Activated CD8-positive, alpha-beta memory T cell treated with anti-CD3 and anti-CD28 coated beads for 36 hours (primary cell): Measurements from ENCODE around the gene RGS19. TPM values are rescaled to one million over a fixed set of nuclear protein-coding genes. Genes with fewer than 3 reads are reported as not detected.

ENCODE experiments used
- CTCF ChIA-PET: fragments of 350-600 bp; sonication (Branson Sonifier 250); formaldehyde crosslinking; loops from one replicate; lab custom pipeline; 2021; ENCODE audit warnings: antibody characterized with exemption; lab: Charles Lee
- POLR2A ChIA-PET: fragments of 350-600 bp; sonication (Branson Sonifier 250); formaldehyde crosslinking; loops from one replicate; lab custom pipeline; 2021; ENCODE audit warnings: antibody characterized with exemption; lab: Charles Lee
- total RNA-seq, 2 experiments: library from RNA; stranded (reverse); gene quantifications; one replicate each; pipeline ENCODE4 v1.2.3, GENCODE V29; 2021

Gene RGS19
- total RNA-seq, 2 experiments from 2014 or later: 37.8 to 42.2 TPM

GRCh38 chr20:64110411-64111068 is 31.2 kb upstream of the RGS19 start:
- CTCF ChIA-PET: no interaction called here

DNA sequence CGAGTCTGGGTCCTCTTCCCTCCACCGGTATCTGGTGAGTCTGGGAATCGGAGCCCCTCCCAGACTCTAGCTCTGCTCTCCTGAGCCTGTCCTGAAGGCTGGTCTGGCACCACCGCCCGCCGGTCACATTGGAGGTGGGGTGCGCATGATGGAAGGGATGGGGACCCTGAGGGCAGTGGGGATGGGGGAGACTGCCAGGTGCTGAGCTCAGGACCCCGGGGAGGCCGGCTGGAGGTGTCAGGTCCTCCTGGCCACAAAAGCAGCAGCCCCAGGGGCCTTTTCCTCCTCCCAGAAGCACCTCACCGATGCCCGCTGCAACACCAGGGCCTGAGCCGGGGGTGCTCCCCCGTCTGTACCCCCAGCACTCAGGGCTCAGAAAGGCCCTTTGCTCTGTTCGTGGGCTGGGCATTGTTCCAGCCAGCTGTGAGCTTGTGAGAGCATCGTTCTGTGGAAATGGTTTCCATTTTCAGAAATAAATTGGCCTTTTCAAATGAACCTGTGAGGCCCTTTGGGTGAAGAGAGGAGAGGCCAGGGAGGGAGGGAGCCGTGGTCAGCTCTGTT is 30.6 kb upstream of the RGS19 start:
- ChIA-PET CTCF (interaction anchor here (0.9 kb wide), 1 partner anchor 10 kb away, joined by 3 read pairs; no protein-coding TSS in a partner anchor), POLR2A (no interaction called here)

More at GRCh38 chr20:64110411-64111068, 31.2 kb upstream of the RGS19 start:
- POLR2A ChIA-PET: no interaction called here

- ChIA-PET POLR2A (no interaction called here), CTCF (interaction anchor here (0.9 to 1.0 kb wide), 2 partner anchors 9 to 11 kb away, joined by 3 to 4 read pairs; no protein-coding TSS in a partner anchor)
Observed at GRCh38 chr20:64108731-64109681, 29.7 kb upstream of the RGS19 start.

GRCh38 chr20:64107736-64108457 is 28.6 kb upstream of the RGS19 start:
- ChIA-PET CTCF (interaction anchor here (1.0 kb wide), 2 partner anchors 8 to 12 kb away, joined by 4 to 6 read pairs; no protein-coding TSS in a partner anchor), POLR2A (no interaction called here)

GRCh38 chr20:64106981-64107735 is 27.8 kb upstream of the RGS19 start, which contains the start of gene NPBWR2:
Gene NPBWR2 (minus strand): TSS chr20:64107565. CDS start chr20:64106831, 734 bp downstream.
- ChIA-PET POLR2A (interaction anchor here (0.8 kb wide), 1 partner anchor 405 kb away, joined by 3 read pairs; no protein-coding TSS in a partner anchor), CTCF (interaction anchor here (1.0 to 1.3 kb wide), 3 partner anchors 13 to 69 kb away, joined by 3 to 6 read pairs (median 3); no protein-coding TSS in a partner anchor)

DNA sequence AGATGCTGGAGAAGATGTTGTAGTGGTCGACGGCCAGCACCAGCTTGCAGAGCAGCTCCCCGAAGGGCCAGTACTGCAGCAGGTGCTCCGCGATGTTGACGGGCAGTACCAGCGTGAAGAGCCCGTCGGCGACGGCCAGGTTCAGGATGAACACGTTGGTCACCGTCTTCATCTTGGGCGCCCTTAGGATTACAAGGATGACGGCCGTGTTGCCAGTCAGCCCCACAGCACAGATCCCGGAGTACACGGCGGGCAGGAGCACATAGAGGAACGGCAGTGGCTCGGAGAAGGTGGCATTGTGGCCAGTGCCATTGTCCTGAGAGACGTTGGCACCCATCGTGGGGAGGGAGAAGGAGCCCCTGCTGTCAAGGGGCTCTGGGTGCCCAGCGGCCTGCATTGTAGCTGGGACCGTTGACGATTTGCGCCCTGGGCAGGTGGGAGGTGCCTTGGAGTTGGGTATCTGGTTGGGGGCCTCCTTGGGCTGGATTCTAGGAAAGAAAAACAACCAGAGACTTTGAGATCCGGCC is 27.2 kb upstream of the RGS19 start:
- ChIA-PET CTCF (interaction anchor here (1.0 to 1.3 kb wide), 2 partner anchors 23 to 68 kb away, joined by 3 read pairs; no protein-coding TSS in a partner anchor), POLR2A (interaction anchor here (0.8 kb wide), 1 partner anchor 404 kb away, joined by 3 read pairs; no protein-coding TSS in a partner anchor)

DNA sequence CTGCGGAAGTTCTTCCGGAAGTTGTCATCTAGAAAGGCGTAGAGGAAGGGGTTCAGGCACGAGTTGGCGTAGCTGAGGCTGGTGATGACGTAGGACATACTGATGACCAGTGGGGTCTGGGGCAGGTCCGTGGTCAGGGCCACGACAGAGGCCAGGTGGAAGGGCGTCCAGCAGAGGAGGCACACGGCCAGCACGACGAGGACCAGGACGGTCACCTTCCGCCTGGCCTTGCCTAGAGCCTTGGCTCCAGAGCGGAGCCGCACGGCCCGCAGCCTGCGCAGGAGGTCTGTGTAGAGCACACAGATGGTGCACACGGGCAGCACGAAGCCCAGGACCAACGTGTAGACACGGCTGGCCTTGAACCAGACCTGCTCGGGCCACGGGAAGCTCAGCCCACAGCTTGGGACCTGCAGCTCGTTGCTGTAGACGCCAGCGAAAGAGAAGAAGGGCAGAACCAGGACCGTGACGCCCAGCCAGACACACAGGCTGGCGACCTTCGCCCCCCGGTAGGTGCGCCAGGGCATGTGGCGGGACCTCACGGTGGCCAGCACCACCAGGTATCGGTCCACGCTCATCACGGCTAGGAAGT is 26.6 kb upstream of the RGS19 start:
- ChIA-PET CTCF (interaction anchor here (1.0 to 1.3 kb wide), 2 partner anchors 22 to 68 kb away, joined by 3 read pairs; no protein-coding TSS in a partner anchor), POLR2A (no interaction called here)

DNA sequence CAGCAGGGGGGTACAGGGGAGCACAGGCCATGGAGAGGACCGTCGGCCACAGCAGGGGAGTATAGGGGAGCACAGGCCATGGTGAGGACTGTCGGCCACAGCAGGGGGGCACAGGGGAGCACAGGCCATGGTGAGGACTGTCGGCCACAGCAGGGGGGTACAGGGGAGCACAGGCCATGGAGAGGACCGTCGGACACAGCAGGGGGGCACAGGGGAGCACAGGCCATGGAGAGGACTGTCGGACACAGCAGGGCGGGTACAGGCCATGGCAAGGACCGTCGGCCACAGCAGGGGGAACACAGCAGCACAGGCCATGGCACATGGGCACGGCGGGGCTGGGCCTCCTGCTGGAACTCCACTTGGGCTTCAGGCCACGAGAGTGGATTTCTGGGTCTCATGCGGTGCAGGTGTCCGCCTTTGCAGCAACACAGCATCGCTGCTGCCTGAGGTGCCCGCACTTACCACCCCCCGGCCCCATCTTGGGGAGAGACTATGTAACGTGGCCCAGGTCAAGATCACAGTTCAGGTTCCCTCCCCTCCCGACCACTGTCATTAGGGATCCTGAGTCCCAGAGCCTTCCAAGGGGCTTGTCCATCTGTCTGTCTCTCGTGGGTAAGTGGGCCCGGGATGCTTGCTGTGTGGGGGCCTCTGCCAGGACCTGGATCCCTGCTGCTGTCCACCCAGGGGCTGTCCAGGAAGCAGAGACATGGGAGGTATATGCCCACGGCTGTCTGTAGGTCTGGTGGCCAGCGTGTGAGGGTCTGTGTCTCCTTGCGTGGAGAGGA is 25.5 kb upstream of the RGS19 start:
- ChIA-PET POLR2A (no interaction called here), CTCF (no interaction called here)

DNA sequence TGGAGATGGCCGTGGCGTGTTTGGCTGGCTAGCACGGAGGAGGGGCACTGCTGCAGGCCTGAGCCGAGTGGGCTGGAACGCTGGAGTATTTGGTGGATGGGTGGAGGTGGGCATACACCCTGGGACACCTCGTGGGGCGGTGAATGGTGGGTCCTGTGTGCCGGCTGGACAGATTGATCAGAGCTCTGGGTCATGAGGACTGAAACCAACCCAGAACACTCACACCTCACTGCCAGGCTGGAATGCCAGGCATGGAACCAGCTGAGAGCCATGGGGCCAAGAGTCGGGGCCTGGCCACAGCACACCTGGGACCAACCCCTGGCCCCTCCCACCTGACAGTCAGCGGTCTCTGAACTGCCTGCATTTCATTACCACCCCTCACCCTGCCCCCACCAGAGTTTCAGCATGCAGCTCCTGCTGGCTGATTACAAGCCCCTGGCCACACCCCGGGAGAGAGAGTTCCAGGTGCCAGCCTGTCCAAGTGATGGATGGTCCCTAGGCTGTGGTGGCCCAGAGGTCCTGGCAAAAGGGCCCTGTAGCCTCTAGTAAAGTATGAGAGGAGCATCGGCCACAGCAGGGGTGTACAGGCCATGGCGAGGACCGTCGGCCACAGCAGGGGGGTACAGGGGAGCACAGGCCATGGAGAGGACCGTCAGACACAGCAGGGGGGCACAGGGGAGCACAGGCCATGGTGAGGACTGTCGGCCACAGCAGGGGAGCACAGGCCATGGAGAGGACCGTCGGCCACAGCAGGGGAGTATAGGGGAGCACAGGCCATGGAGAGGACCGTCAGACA is 24.8 kb upstream of the RGS19 start:
- ChIA-PET POLR2A (no interaction called here), CTCF (no interaction called here)

DNA sequence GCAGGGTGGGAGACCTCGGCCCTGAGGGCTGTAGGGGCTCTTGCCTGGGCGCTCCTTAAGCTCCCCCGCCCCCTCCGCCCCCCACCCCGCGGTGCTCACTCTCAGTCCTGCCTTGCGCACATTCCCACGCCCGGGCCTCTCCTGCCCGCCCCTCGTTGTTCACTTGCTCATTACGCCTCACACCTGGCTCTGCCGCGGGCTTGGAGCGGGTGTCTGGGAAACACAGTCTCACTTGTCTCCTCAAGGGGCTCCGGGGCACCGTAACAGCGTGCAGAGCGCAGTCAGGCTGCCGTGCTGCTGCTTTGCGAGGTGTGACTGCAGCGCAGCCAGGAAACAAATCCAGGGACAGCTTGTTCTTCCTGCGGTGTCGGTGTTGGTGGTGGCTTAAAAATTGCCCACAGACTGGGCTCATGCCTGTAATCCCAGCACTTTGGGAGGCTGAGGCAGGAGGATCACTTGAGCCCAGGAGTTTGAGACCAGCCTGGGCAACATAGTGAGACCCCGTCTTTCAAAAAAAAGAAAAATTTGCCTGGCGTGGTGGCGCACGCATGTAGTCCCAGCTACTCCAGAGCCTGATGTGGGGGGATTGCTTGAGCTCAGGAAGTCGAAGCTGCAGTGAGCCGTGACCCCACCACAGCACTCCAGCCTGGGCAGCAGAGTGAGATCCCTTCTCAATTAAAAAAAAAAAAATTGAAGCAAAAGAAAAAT is 23.5 kb upstream of the RGS19 start:
- POLR2A ChIA-PET: interaction anchor here (0.7 kb wide), 1 partner anchor 135 kb away, joined by 3 read pairs; no protein-coding TSS in a partner anchor

GRCh38 chr20:64101731-64102621 is 22.7 kb upstream of the RGS19 start:
- CTCF ChIA-PET: interaction anchor here (0.7 to 4.9 kb wide), 10 partner anchors 12 to 564 kb away, joined by 3 to 27 read pairs (median 4); partner anchors contain the start of genes LKAAEAR1, OPRL1 and RGS19
- POLR2A ChIA-PET: no interaction called here

More for the DNA sequence above, 23.5 kb upstream of the RGS19 start:
- CTCF ChIA-PET: interaction anchor here (0.8 to 4.9 kb wide), 6 partner anchors 13 to 565 kb away, joined by 3 to 27 read pairs (median 4); partner anchors contain the start of gene LKAAEAR1

DNA sequence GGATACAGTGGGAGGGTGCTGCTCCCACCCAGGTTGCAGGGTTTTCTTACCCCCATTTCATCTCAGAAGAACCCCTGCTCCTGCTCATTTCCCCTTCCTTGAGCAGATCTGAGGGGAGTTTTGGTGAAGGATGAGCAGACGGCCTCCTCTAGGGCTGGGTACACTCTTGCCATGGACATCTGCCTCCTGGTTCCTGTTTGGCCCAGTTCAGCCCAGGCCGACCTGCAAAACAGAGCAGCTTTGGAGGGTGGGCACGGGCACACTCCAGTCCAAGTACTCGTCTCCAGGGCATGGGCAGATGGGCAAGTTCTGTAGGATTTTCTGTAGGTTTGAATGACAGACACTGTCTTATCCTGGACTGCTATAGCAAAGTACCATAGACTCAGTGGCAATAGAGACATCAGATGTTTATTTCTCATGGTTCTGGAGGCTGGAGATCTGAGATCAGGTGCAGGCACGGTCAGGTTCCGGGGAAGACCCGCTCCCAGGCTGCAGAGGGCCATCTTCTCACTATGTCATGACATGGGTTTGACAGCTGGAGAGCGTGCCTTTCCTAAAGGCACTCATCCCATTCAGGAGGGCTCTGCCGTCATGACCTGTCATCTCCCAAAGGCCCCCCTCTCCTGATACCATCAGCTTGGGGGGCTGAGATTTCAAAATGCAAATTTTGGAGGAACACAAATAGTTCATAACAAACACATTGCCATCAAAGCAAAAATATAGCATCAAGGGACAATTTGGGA is 21.8 kb upstream of the RGS19 start:
- CTCF ChIA-PET: interaction anchor here (0.7 to 4.9 kb wide), 5 partner anchors 16 to 21 kb away, joined by 3 to 27 read pairs (median 3); partner anchors contain the start of genes OPRL1 and RGS19
- POLR2A ChIA-PET: no interaction called here

- CTCF ChIA-PET: interaction anchor here (4.9 kb wide), 1 partner anchor 20 kb away, joined by 27 read pairs; no protein-coding TSS in a partner anchor
- POLR2A ChIA-PET: no interaction called here
Observed at GRCh38 chr20:64100566-64100888, 21.2 kb upstream of the RGS19 start.
